SU-DHL-6 (cell line): Measurements from ENCODE around the gene CCDC9B.

Experiments
- EZH2phosphoT487 ChIP-seq: fragments of 200-600 bp; sonication (generic), shearing (Covaris generic); conservative IDR thresholded peaks from 2 replicates; pipeline ENCODE4 v1.6.1; 2018; ENCODE audit warnings: mild to moderate bottlenecking, antibody characterized with exemption, low read length, moderate library complexity, mixed read lengths
- TF ChIP-seq, protein P1 (sequence below): fragments of 200-600 bp; sonication (generic); IDR thresholded peaks from one replicate; pipeline ENCODE4 v1.5.1; 2017; ENCODE audit warnings: antibody characterized with exemption, mild to moderate bottlenecking, low read length, moderate library complexity; ENCODE audit not compliant: insufficient read depth, poor library complexity, severe bottlenecking

DNA sequence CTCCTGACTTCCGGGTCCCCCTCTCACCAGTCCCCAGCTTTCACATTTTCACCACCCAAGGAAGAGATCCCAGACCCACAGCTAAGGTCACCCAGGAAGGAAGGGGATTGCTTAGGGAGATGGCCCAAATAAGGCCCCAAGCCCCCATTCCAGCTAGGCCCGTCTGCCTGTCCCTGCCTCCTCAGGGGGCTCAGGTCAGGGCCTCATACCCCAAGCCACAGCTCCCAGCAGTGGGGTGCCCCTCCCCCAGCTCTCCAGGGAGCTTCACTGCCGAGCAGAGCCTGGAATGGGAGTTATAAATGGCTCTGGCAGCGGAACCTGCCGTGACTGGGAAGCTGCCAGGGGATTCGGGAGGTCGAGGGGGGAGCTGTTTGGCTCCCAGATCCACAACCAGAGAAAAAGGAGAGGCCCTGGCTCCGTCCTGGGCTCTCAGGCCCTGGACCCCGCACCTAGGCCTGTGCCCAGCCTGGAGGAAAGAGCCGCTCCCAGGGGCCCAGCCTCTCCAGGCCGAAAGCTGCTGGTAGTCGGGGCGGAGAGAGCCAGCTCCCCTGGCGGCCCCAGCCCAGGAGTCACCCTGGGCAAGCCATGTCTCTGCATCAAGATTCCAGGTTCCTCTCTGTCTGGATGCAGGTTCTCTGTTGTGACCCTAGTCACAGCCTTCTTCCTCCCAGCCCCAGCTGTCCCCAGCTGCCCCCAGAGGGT lies 550 bp downstream of the CCDC9B start:
- TF ChIP-seq, protein P1, sequence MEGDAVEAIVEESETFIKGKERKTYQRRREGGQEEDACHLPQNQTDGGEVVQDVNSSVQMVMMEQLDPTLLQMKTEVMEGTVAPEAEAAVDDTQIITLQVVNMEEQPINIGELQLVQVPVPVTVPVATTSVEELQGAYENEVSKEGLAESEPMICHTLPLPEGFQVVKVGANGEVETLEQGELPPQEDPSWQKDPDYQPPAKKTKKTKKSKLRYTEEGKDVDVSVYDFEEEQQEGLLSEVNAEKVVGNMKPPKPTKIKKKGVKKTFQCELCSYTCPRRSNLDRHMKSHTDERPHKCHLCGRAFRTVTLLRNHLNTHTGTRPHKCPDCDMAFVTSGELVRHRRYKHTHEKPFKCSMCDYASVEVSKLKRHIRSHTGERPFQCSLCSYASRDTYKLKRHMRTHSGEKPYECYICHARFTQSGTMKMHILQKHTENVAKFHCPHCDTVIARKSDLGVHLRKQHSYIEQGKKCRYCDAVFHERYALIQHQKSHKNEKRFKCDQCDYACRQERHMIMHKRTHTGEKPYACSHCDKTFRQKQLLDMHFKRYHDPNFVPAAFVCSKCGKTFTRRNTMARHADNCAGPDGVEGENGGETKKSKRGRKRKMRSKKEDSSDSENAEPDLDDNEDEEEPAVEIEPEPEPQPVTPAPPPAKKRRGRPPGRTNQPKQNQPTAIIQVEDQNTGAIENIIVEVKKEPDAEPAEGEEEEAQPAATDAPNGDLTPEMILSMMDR: no peak
- TF ChIP-seq EZH2phosphoT487: no peak
